Smooth muscle cell (in vitro differentiated cells): ENCODE data around the gene SMIM36. TPM values are rescaled to one million over a fixed set of nuclear protein-coding genes. Genes with fewer than 3 reads are reported as not detected.
"Not testable (repeated sequence)": the region's sequence is repeated elsewhere in the genome, so short reads cannot be mapped to it uniquely, and the experiment has no call there.

Experiments used
- DNase-seq: peaks from one replicate; lab custom pipeline; 2025; ENCODE audit not compliant: unreplicated experiment; lab: John Stamatoyannopoulos, UW
- H2AFZ ChIP-seq: fragments of 200-600 bp; sonication (generic); 2 replicates; pipeline ENCODE4 v1.6.0; 2016; ENCODE audit warnings: antibody characterized with exemption, low read depth, mild to moderate bottlenecking
- H3F3A ChIP-seq: fragments of 200-600 bp; sonication (generic); 2 replicates; pipeline ENCODE4 v1.6.0; 2017; ENCODE audit warnings: antibody characterized with exemption, low read depth
- H3K27ac ChIP-seq: fragments of 200-600 bp; sonication (generic); 2 replicates; pipeline ENCODE4 v1.5.1; 2016; ENCODE audit warnings: low read depth, mild to moderate bottlenecking
- H3K27me3 ChIP-seq: fragments of 200-600 bp; sonication (generic); 2 replicates; pipeline ENCODE4 v1.6.1; 2016; ENCODE audit warnings: low read depth, mild to moderate bottlenecking
- H3K36me3 ChIP-seq: fragments of 200-600 bp; sonication (generic); 2 replicates; pipeline ENCODE4 v1.5.1; 2016; ENCODE audit warnings: low read depth
- H3K4me1 ChIP-seq: fragments of 200-600 bp; sonication (generic); 2 replicates; pipeline ENCODE4 v1.5.1; 2016; ENCODE audit warnings: low read depth
- H3K4me2 ChIP-seq: fragments of 200-600 bp; sonication (generic); 2 replicates; pipeline ENCODE4 v1.6.0; 2016; ENCODE audit warnings: mild to moderate bottlenecking
- H3K4me3 ChIP-seq: fragments of 200-600 bp; sonication (generic); 2 replicates; pipeline ENCODE4 v1.5.1; 2016; ENCODE audit warnings: mild to moderate bottlenecking
- H3K79me2 ChIP-seq: fragments of 200-600 bp; sonication (generic); 2 replicates; pipeline ENCODE4 v1.6.0; 2016; ENCODE audit warnings: low read depth, mild to moderate bottlenecking
- H3K9ac ChIP-seq: fragments of 200-600 bp; sonication (generic); 2 replicates; pipeline ENCODE4 v1.6.0; 2016; ENCODE audit warnings: low read depth
- H3K9me3 ChIP-seq: fragments of 200-600 bp; sonication (generic); replicated peaks from 2 replicates; pipeline ENCODE4 v1.5.1; 2016; ENCODE audit warnings: low read depth
- H4K20me1 ChIP-seq: fragments of 200-600 bp; sonication (generic); 2 replicates; pipeline ENCODE4 v1.6.0; 2016; ENCODE audit warnings: low read depth
- CTCF ChIP-seq: fragments of 200-600 bp; sonication (generic); IDR thresholded peaks from 2 replicates; pipeline ENCODE4 v1.5.1; 2017; ENCODE audit warnings: borderline replicate concordance, mild to moderate bottlenecking, antibody characterized with exemption; ENCODE audit not compliant: insufficient read depth, poor library complexity, severe bottlenecking
- WGBS: methylation state at CpG from one replicate; pipeline ENCODE4 v1.1.7; 2016; ENCODE audit warnings: low lambda C conversion rate; 5-methylcytosine and 5-hydroxymethylcytosine counted together
- polyA plus RNA-seq: library from polyadenylated mRNA; unstranded; fragments of >200 nt; fragmentation: Nextera tagmentation; extraction: Ambion mirVana; gene quantifications from 2 replicates; pipeline ENCODE4 v1.2.1, GENCODE V29; 2016
- total RNA-seq: library from RNA; depleted of rRNA; stranded (reverse); fragments of >200 nt; gene quantifications from 2 replicates; pipeline ENCODE4 v1.2.3, GENCODE V29; 2014

SMIM36 gene
- total and polyA plus RNA-seq, 2 experiments from 2014 or later, result not detected

GRCh38 chr17:55448681-55449080, 62.6 kb downstream of the SMIM36 start:
- H3K4me2 ChIP-seq, result peak overlapping the region; percentile 54
- peaks cover 18% of the 10 kb centered on the region for H3F3A ChIP-seq
- no peaks in the 10 kb centered on the region for H3K79me2 ChIP-seq
- 20% methylated on average over 4 of the region's 4 CpGs for WGBS
- peaks cover 8% of the 10 kb centered on the region for H3K4me1 ChIP-seq
- H3K4me3 ChIP-seq, result no peak overlapping the region
- no peaks in the 10 kb centered on the region for H3K27me3 ChIP-seq
- H3K36me3 ChIP-seq, result no peaks in the 10 kb centered on the region
- TF ChIP-seq CTCF, result no peak
- H3K27ac ChIP-seq, result peak overlapping the region; percentile 41
- DNase-seq, result no peak
- H3K9ac ChIP-seq, result no peak overlapping the region
- no peaks in the 10 kb centered on the region for H3K9me3 ChIP-seq
- peak overlapping the region; percentile 48 for H2AFZ ChIP-seq
- no peaks in the 10 kb centered on the region for H4K20me1 ChIP-seq

GRCh38 chr17:55446581-55447205, 64.6 kb downstream of the SMIM36 start:
- Histone ChIP-seq H3K27ac (no peak overlapping the region), H3K4me2 (no peak overlapping the region), H3K9ac (no peak overlapping the region), H3K79me2 (no peaks in the 10 kb centered on the region), H3K4me1 (peaks cover 16% of the 10 kb centered on the region), H3K9me3 (no peaks in the 10 kb centered on the region), H4K20me1 (no peaks in the 10 kb centered on the region), H3F3A (peaks cover 13% of the 10 kb centered on the region), H3K27me3 (no peaks in the 10 kb centered on the region), H2AFZ (peak overlapping the region; percentile 44), H3K4me3 (no peak overlapping the region), H3K36me3 (no peaks in the 10 kb centered on the region)
- 40% methylated on average over 4 of the region's 4 CpGs for WGBS
- no peak for DNase-seq
- no peak for TF ChIP-seq CTCF

GRCh38 chr17:55446004-55446403, 65.2 kb downstream of the SMIM36 start:
- Histone ChIP-seq H3F3A (peaks cover 13% of the 10 kb centered on the region), H2AFZ (peak overlapping the region; percentile 44), H3K4me1 (peaks cover 16% of the 10 kb centered on the region)
- H3K36me3 ChIP-seq, H3K9me3 ChIP-seq, H3K79me2 ChIP-seq, H3K27ac ChIP-seq, H3K27me3 ChIP-seq, H3K4me3 ChIP-seq, H3K4me2 ChIP-seq, H3K9ac ChIP-seq, DNase-seq, H4K20me1 ChIP-seq: not testable (repeated sequence)
- WGBS, result 98% methylated on average over 4 of the region's 4 CpGs

GRCh38 chr17:55444471-55445441, 66.5 kb downstream of the SMIM36 start:
- no peaks in the 10 kb centered on the region for H3K27me3 ChIP-seq
- H3K9me3 ChIP-seq, result no peaks in the 10 kb centered on the region
- no peaks in the 10 kb centered on the region for H4K20me1 ChIP-seq
- no peak overlapping the region for H3K9ac ChIP-seq
- no peaks in the 10 kb centered on the region for H3K79me2 ChIP-seq
- DNase-seq, result no peak
- no peaks in the 10 kb centered on the region for H3K36me3 ChIP-seq
- no peak overlapping the region for H3K4me2 ChIP-seq
- TF ChIP-seq CTCF, result no peak
- peak overlapping the region; percentile 56 for H2AFZ ChIP-seq
- H3K4me1 ChIP-seq, result peaks cover 16% of the 10 kb centered on the region
- H3K4me3 ChIP-seq, result no peak overlapping the region
- no peak overlapping the region for H3K27ac ChIP-seq
- H3F3A ChIP-seq, result peaks cover 13% of the 10 kb centered on the region
- WGBS, result 44% methylated on average over 6 of the region's 6 CpGs
